GM10266 (cell line): Measurements from ENCODE around the gene NACC2.

ENCODE experiments used
- DNase-seq: peaks from one replicate; pipeline ENCODE4 v3.0.0; 2012; ENCODE audit errors: extremely low spot score
- TF ChIP-seq, protein P1 (sequence below): IDR thresholded peaks from 2 replicates; pipeline ENCODE4 v1.5.1; 2012; ENCODE audit warnings: mild to moderate bottlenecking, low read depth; ENCODE audit not compliant: control insufficient read depth, insufficient read depth; ENCODE audit errors: missing control alignments

Gene NACC2

DNA sequence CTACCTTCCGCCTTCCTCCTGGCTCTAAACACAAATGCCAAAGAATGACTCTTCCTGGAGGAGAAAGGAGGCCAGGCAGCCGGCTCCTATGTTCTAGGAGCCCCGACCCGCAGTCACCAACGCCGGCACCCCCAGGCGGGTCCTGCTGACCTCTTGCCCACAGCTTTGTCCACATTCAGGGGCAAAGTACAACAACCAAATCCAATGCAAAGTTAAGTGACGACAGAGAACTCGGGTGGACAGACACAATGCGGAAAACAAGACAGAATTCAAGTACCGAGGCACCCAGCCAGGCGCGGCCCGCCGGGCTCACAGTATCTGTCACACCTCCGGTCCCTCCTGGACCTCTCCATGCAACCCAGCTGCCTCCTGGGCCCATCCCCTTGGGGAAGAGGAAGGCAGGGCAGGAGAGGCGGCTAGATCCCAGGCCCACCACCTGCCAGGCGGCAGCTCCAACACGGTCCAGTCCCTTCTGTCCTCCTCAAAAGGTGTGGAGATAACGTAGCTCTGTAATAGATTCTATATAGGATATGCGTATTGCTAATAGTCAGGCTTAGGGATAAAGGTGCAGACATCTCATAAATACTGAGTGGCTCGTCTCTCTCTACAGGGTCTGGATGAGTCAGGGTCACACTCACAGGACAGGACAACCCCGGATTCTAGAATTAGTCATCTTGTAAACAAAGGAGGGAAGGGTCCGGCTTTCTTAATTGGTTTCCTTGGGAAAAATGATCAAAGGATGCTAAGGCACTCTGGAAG is 87.0 kb downstream of the NACC2 start:
- TF ChIP-seq, protein P1, sequence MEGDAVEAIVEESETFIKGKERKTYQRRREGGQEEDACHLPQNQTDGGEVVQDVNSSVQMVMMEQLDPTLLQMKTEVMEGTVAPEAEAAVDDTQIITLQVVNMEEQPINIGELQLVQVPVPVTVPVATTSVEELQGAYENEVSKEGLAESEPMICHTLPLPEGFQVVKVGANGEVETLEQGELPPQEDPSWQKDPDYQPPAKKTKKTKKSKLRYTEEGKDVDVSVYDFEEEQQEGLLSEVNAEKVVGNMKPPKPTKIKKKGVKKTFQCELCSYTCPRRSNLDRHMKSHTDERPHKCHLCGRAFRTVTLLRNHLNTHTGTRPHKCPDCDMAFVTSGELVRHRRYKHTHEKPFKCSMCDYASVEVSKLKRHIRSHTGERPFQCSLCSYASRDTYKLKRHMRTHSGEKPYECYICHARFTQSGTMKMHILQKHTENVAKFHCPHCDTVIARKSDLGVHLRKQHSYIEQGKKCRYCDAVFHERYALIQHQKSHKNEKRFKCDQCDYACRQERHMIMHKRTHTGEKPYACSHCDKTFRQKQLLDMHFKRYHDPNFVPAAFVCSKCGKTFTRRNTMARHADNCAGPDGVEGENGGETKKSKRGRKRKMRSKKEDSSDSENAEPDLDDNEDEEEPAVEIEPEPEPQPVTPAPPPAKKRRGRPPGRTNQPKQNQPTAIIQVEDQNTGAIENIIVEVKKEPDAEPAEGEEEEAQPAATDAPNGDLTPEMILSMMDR = no peak
- no peak for DNase-seq

- TF ChIP-seq, protein P1 = no peak
- no peak for DNase-seq
These were observed 87.7 kb downstream of the NACC2 start for GRCh38 chr9:136007276-136007933.

GRCh38 chr9:136006169-136006568 is 88.9 kb downstream of the NACC2 start:
- TF ChIP-seq, protein P1 = no peak
- no peak for DNase-seq

DNA sequence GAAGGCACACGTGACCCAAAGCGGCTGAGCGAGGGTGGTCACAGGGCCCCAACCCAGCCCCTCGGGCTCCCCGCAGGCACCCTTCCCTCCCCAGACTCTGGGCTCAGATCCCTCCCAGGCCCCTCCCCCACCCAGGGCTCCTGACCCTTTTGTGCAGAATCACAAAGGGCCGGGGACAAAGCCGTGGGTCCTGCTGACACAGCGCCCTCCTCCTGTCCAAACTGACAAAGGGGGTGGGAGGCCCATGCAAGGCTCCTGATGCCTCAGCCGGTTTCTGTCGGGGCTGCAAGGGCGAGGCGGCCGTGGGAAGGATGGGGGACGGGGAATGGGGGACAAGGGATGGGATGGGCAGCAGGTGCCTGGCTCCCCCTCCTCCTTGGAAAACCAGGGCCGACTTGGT is 90.4 kb downstream of the NACC2 start:
- no peak for DNase-seq
- TF ChIP-seq, protein P1 = no peak

- TF ChIP-seq, protein P1 = no peak
- no peak for DNase-seq
These were observed 90.9 kb downstream of the NACC2 start for GRCh38 chr9:136004219-136004618.

DNA sequence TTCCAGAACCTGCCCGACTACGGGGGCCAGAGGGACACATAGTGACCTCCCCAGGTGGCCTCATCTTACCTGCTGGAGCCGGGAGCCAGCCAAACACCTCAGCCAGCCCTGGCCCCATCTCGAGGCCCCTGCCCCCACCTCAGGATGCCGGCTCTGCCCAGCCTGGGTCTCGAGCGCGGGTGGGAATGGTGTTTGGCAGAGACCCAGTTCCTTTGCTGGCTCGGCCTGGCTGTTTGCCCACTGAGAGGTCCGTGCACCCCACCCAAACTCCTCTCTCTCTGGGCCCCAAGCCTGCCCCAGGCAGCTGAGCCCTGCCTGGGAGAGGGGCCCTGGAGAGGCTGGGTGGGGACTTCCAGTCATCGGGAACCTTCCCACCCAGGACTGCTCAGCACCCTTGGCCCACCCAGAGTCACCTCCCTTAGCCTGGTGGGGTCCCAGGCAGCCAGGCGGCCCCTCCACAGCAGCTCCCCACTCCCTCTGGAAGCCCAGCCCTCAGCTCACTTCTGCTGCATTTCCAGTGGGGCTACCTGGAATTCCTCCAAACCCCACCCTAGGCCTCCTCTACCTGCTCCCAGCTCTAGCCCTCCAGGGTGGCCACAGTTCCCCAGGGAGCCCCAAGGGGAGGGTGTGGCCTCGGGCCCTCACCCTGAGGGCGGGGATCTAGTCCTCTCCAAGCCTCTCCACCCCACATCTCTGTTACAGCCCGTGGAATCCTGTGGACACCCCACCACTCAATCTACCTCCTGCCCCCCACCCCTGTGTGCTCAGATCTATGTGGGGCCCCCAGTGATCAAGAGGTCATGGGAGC is 91.5 kb downstream of the NACC2 start:
- TF ChIP-seq, protein P1 = no peak
- no peak for DNase-seq

GRCh38 chr9:136002881-136003280 is 92.2 kb downstream of the NACC2 start:
- TF ChIP-seq, protein P1 = no peak
- DNase-seq = no peak
